ENCODE data around the gene TSNAX.

Gene TSNAX

GRCh38 chr1:231604276-231604621, 75.8 kb downstream of the TSNAX start:
- no peak for DNase-seq

- no peak for DNase-seq
Measured at GRCh38 chr1:231605149-231606100, 77.0 kb downstream of the TSNAX start.

- no peak for DNase-seq
Measured at GRCh38 chr1:231606712-231607111, 78.2 kb downstream of the TSNAX start.

- no peak for DNase-seq
Measured at GRCh38 chr1:231610388-231610787, 81.9 kb downstream of the TSNAX start.

GRCh38 chr1:231611111-231611510, 82.6 kb downstream of the TSNAX start:
- no peak for DNase-seq

GRCh38 chr1:231611851-231612250, 83.4 kb downstream of the TSNAX start:
- DNase-seq, result no peak

GRCh38 chr1:231612393-231613089, 84.1 kb downstream of the TSNAX start:
- DNase-seq, result peak in 2 of 4 experiments; percentile 32 to 39

GRCh38 chr1:231613419-231614349, 85.2 kb downstream of the TSNAX start:
- no peak for DNase-seq

Measured in activated naive CD4-positive, alpha-beta T cell (primary cell).